Embryonic facial prominence (tissue), 1 donor: ENCODE data around the gene PKM.
"Not testable (repeated sequence)": the region's sequence is repeated elsewhere in the genome, so short reads cannot be mapped to it uniquely, and the experiment has no call there.

ENCODE experiments used
- DNase-seq: peaks from one replicate; pipeline ENCODE4 v3.0.0-alpha.2; 2016; ENCODE audit errors: extremely low spot score

Gene PKM

GRCh38 chr15:72176159-72176558 lies 54.8 kb downstream of the PKM start:
- no peak for DNase-seq

DNA sequence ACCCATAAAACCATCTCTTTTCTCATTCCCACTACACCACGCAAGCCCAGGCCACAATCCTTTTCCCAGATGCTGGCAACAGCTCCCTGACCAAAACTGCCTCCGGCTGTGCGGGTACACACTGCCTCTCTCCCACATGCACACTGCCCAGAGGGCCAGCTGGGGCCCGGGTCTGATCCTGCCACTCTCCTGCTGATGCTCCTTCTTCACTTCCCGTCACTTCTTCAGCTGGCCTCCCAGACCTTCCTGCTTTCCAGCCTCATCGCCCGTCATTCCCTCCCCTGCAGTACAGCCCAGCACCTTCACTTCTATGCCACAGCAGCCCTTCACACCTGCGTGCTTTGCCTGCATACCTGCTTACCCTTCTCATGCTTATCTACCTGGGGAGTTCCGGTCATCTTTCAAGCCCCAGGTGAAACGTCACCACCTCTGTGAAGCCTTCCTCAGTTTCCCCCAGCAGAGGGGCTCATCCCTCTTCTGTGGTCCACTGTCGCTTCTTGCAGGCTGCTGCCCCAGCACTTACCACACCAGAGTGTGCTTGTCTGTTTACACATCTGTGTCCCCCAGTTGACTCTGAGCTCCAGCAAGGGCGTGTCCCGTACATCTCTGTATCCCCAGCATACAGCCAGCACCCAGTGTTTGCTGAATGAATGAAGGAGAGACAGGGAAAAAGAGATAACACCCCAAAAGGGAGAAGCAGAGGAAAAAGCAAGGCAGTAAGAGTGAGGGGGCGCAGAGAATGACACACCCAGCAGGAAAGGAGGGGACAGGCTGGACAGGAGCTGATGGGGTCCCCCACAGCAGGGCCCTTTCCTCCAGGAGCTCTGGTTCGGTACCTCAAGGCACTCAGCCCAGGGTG lies 55.6 kb downstream of the PKM start:
- no peak for DNase-seq

DNA sequence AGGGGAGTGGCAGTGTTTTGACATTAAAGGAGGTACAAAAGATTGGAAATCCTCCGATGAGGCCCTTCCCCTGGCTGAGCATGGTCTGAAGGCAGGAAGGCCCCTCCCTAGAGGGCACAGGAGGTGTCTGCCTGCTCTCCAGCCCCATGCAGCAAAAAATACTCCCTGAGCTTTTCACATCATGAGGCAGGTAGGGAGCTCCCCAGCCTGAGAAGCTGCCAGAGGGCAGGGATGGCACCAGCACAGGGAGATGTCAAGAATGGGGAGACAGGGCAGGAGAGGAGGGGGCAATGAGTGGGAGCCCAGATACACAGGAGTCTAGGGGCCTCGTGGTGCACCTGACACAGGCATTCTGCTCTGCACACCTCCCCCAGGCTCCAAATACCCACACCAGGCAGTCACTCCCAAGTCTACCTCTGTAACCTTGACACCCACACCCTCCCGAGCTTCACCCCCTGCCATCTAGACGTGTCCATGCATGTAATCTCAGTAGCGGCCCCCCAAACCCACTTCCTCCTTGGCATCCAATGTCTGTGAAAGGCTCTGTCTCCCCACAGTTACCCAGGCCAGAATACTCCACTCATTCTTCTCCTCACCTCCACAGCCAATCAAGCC lies 56.3 kb downstream of the PKM start:
- no peak for DNase-seq

GRCh38 chr15:72173864-72174550 lies 57.0 kb downstream of the PKM start:
- no peak for DNase-seq

DNA sequence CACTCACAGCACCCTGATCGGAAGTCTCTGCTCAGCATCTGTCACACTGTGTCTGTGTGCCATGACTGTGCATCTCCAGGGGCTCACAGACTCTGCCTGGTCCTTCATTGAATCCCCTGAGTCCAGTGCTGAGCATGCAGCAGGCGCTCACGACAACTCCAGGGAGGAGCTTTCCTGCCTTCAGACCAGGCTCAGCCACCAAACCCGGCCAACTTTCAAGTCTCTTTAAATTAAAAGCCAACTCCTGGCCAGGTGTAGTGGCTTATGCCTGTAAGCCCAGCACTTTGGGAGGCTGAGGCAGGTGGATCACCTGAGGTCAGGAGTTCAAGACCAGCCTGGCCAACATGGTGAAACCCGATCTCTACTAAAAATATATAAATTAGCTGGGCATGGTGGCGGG lies 57.6 kb downstream of the PKM start:
- no peak for DNase-seq

GRCh38 chr15:72172796-72173195 lies 58.2 kb downstream of the PKM start:
- no peak for DNase-seq

- DNase-seq = not testable (repeated sequence)
Observed at GRCh38 chr15:72171978-72172377, 59.0 kb downstream of the PKM start.

DNA sequence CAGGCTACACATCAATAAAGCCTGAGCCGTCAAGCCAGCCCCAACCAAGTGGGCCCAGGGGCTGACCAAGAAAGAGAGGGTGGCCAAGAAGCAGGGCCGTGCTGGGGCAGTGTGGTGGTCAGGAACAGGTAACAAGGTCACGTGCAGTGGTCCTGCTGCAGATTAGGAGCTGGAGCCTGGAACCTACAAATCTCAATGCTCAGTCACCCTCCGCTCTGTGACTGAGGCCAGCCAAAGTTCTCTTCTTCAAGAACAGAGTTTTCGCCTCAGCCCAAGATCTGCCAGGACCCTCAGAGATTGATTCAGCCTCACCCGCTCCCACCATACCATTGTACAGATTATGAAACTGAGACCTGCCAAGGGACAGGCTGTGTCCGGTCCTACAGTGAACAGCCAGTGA lies 60.3 kb downstream of the PKM start:
- DNase-seq = no peak

DNA sequence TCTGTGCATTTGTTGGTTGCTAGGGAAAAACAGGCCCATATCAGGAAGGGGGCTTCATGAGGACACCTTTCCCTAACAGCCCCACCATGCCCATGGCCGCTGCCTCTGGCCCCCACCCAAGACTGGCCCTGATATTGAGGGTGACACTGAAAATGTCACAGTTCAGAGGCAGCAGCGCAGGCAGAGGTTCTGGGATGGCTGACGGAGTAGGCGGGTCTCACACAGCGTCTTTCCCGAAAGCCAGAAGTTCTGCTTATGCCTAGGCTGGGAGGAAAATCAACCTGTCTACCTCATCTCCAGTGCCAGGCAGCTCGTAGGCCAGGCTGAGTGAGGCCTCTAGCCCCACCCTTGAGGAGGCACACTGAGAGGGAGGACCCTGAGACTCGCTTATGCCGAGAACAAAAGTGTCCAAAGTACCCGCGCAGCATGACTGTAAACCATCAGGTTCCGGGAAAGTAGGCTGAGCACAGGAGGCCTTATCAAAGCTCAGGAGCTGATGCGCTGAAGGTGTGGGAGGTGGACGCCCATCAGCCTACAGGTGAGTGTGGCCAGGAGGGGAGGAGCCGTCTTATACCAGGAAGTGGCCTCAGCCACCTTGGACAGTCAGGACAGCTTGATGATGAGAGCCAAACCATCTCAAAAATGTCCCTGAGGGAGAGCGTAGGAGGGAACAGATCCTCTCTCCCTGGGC lies 60.9 kb downstream of the PKM start:
- DNase-seq = no peak

DNA sequence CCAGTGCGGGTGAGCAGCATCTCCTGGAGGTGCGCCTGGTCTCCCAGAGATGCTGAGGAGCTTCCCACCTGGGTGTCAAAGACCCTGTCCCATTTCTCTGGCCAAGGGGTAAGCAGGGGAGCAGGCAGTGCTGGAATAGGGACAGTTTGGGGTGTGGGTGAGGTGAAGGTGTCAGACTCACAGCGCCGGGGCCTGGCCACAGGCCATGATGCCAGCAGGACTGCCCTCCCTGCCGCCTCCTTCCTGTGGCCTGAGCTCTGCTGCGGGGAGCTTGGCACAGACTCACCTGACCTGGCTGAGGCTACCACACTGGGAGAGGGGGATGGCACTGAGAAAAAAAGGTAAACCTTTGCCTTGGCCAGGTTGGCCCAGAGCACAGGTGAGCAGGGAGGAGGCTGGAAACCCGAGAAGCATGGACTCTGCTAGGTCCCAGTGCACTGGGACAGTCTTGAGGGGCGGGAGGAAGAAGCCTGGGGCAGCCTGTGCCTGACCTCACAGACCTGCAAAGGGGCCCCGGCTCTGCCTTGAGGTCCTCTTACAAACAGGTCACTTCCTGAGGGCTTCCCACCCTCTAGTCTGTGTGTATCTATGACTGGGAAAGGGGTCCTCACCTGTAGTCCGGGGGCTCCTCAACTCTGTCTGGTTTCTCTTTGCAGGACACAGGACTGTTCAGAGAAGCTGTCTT lies 61.6 kb downstream of the PKM start:
- no peak for DNase-seq

- no peak for DNase-seq
Observed at GRCh38 chr15:72168808-72169190, 62.2 kb downstream of the PKM start.

DNA sequence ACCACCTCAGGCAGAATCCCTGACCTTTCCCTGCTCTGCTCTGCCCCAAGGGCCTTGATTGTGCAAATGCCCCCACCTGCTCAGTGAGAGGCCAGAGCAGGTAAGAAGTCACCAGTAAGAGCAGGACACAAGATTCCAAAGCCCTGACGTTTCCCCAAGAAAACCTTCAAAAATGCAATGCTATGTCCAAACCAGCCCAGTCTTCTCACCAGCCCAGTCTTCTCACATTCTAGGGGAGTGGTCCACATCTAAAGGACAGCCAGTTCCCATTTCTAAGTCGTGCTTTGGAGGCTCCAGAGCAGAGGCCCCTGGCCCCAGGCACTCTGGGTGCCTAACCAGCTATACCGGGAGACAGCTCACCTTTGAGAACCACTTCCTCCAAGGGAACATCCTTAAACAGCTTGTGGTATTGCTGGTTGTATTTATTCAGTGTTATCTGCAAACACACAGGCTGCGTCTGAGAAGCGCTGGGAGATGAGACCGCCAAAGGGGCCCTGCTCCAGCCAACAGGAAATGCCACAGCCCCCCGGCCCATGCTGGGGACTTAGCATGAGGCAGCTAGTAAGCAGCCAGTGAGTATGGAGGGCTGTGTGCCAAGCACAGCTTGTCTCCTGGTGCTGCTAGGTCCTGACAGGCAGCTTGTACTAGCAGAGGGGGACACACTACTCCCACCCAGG lies 62.7 kb downstream of the PKM start:
- DNase-seq = no peak

GRCh38 chr15:72167445-72167844 lies 63.5 kb downstream of the PKM start:
- DNase-seq = no peak

- DNase-seq = no peak
Observed at GRCh38 chr15:72166716-72167417, 64.1 kb downstream of the PKM start.

DNA sequence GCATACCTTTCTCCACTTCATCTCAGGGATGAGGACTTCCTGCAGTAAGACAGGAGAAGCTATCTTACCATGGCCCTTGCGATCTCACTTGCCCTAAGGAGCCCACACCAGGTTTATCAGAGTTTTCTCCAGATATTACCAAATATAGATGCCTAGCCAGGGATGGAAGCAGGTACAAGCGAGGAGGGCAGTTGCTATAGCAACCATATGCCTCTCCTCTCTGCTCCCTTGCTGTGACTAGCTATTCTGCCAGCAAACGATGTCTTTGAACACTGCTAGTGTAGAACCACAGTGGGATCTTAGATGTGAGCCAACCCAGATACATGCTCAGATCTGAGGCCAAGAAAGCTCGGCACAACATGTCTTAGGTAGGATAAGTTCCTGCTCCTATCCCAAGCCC lies 67.3 kb downstream of the PKM start:
- DNase-seq = no peak

DNA sequence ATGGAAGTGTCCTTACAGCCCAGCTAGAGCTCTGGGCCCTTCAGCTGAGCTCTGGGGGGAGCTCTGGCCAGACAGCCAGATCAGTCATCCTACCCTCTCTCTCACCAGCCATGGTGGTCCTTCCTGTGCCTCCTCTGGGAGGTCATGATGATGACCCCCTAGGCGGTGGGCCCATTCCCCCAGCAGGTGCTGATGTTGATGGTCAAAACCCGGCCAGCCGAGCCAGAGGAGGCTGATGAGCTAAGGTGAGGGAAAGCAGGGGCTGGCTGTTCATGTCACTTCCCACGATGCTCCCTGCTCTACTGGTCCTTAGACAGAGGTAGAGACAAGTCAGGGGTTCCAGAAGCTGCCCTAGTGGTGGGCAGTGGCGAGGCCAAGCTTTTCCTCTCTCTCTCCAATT lies 68.4 kb downstream of the PKM start:
- no peak for DNase-seq

DNA sequence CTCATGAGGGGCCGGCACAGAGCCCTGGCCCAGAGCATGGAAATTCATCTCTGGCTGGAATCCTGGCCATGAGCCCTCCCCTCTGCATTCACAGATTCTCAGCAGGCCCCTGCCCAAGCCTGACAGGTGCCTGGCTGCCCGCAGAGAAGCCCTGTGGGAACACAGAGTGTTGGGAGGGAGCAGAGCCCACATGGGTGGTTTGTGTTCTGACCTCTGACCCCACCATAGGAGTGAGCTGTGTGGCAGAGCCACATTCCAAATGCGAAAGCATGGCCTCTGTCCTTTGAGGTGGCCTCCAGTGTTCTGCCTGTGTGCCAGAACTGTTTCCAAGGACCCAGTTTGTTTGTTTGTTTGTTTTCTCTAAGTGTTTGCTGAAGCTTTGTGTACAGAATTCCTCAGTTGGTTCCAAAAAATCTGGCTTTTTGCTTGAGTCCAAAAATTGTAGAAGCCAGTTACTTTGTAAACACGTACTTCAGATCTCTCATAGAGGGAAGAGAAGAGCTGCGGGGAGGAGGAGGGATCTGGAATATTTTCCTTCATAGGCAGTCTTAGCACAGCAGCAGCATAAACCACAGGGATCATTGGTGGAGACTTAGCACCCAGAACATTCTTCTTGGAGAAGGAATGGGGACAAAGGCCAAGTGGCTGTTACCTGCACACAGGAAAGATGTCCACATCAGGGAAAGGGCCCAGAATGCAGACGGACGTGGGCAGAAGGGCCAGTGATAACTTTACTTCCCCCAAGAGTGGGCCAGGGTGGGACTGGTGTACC lies 69.4 kb downstream of the PKM start:
- DNase-seq = no peak

DNA sequence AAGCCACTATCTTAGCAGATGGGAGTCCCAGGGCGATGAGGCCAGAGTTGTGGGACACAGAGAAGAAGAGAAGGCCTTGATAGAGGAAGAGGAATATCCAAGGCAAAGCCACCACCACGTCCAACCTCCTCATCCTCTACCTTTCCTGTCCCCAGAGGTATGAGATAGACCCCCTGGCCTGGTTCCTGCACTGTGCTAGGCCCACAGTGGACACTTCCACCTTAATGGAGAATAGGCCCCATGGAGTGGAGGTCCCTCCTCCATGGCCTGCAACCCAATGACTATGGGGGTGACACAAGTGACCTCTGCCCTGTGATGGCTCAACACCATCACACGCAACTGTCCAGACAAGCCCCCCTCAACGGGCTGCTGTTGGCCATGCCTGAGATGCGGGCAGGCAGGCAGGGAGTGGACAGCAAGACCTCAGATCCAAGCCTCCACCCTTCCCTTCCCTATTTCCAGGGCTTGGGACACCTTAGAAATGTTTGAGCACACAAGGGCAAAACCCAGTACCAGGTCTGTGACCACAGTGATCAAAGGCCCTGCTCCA lies 70.2 kb downstream of the PKM start:
- DNase-seq = no peak

- no peak for DNase-seq
Observed at GRCh38 chr15:72156928-72157327, 74.1 kb downstream of the PKM start.
